Stimulated activated CD4-positive, alpha-beta T cell treated with anti-CD3 and anti-CD28 coated beads, Interleukin-4, amount 100 ng/mL, for 24 hours (primary cell): ENCODE data around the gene SPATA31C1.
"Not testable (repeated sequence)": the region's sequence is repeated elsewhere in the genome, so short reads cannot be mapped to it uniquely, and the experiment has no call there.

Experiments
- DNase-seq: peaks from one replicate; pipeline ENCODE4 v3.0.0-alpha.2; 2020

The SPATA31C1 gene

GRCh38 chr9:87887661-87888480 is 29.9 kb upstream of the SPATA31C1 start:
- no peak for DNase-seq

DNA sequence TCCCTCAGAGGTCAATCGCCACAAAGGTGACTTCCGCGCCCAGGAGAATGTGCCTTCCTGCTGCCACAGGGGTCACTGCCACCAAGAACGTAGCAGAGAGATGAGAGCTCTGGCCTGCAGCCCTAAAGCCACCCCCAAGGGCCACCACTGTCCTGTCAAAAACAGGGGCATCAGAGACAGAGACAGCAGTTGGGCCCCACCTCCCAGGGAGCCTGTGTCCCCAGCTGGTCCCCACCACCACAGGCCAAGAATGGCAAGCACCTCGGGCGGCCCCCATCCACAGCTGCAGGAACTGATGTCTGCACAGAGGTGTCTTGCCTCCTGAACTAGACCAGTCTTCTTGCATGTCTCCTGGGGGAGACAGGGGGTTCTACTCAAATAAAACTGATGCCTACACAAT is 29.3 kb upstream of the SPATA31C1 start:
- DNase-seq: no peak

DNA sequence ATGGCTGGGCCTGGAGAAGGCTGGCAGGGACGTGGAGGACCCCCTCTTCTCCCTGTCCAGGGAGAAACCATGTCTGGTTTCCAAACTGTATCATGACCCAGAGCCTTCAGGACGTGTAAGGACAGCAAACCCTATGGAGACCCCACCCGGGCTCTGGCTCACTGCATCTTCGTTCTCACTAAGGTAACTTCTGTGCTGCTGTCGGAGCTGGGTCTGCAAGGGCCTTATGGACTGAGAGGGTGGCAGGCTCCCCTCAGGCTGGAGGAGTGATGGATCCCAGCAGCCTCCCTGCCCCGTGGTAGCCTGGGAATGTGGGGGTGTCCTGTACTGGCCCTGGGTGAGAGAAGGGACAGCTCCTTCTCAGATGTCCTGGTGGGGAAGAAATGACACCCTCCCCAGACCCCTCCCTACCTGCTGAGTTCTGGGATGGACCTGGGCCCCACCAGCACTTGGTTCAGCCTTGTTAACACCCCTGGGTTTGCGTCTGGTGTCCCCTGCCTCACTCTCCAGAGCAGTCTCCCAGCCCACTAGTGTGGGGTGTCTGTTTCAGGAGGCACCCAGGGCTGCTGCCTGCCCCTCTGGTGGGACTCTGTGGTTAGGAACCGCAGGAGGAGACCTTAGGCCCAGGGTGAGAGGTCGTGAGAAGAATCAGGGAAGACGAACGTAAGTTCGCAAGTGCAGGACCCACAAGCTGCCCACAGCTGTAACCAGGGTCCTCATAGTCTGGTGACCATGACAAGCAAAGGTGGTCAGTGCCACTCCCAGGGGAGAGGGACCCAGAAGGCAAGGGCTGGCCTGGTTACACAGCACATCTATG is 28.5 kb upstream of the SPATA31C1 start:
- DNase-seq: no peak

GRCh38 chr9:87889882-87890252 is 27.9 kb upstream of the SPATA31C1 start:
- no peak for DNase-seq

- DNase-seq: no peak
These were observed 26.9 kb upstream of the SPATA31C1 start for GRCh38 chr9:87890837-87891236.

GRCh38 chr9:87891754-87892153 is 26.0 kb upstream of the SPATA31C1 start:
- DNase-seq: no peak

DNA sequence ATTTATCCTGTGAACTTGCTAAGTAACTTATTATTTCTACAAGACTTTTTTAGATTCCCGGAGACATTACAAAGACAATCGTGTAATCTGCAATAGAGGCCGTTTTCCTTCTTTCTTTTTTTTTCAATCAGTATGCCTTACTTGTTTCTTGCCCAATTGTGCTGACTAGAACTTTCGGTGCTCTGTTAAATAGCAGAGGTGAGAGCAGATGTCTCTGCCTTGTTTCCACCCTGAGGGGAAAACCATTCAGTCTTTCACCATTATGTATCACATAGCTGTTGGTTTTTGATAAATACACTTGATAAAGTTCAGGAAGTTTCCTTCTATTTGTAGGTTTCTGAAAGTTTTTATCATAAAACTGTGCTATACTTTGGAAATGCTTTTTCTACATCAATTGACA is 24.8 kb upstream of the SPATA31C1 start:
- no peak for DNase-seq

DNA sequence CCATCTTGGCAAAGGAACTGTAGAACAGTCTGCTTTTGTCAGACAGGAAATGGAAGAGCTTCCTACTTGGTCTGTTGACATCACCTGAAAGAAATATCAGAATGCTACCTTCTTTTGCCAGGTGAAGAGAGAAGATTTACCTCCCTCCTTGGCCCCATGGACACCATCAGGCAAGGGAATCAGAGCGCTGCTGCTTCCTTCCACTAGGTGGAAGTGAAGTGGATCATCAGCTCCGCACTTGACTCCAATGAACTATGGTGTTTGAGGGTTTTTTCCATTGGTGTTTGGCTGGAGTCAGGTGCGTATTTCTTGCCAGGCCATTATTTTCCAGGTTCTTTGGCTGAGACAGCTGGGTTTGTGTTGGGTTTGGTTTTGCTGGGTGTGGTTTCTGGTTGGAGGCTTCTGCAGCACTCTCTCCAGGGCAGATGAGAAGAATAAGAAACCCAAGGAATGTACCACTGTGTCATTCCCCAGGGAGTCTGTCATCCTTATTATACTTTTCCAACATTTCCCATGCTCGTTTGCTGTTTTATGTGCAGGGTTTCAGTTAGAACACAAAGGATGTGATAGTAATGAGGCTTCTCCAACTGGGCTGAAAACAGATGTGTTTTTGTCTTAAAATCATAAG is 22.6 kb upstream of the SPATA31C1 start:
- no peak for DNase-seq

DNA sequence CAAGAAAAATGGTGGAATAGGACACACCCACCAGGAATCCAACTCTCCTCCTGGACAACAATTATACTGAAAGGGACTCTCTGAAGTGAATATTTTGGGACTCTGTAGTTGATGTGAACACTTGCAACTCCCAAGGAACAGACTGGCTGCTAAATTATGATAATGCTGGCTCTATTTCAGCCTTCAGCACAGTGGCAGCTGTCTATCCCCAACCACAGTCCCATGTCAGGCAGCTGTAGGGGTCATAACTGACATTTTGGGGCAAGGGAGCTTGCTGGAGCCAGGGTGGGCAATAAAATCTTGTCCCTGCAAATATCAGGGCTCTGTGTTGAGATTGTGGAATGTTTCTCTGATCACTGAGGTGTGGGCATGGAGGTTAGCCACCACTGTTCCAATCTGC is 20.9 kb upstream of the SPATA31C1 start:
- DNase-seq: no peak

DNA sequence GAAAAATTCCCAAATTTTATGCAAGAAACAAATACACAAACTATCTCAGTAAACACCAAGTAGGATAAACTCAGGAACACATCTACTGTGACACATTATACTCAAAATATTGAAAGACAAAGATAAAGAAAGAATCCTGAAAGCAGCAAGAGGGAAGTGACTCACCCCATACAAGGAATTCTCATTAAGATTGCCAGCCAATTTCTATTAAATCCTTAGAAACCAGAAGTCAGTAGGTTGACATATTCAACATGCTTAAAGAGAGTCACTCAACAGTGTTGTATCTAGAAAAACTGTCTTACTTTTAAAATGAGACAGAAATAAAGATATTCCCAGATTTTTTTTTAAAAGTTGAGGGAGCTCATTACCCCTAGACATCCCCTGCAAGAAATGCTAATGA is 19.6 kb upstream of the SPATA31C1 start:
- no peak for DNase-seq

- not testable (repeated sequence) for DNase-seq
These were observed 15.4 kb upstream of the SPATA31C1 start for GRCh38 chr9:87902371-87902770.

GRCh38 chr9:87909310-87910041 is 8.3 kb upstream of the SPATA31C1 start:
- no peak for DNase-seq

DNA sequence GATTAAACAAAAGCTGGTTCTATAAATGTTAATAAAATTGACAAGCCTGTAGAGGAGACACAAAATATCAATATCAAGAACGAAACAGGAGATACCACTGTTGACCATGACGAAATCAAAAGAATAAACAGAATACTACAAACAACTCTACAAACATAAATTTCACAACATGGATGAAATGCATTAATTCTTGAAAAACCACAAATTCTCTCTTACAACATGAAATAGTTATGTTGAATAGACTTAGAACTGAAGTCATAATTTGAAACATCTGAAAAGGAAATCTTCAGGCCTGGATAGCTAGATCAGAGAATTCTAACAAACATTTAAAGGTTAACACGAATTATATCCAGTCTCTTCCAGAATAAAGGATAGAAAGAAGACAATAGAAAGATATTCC is 6.9 kb upstream of the SPATA31C1 start:
- DNase-seq: no peak

DNA sequence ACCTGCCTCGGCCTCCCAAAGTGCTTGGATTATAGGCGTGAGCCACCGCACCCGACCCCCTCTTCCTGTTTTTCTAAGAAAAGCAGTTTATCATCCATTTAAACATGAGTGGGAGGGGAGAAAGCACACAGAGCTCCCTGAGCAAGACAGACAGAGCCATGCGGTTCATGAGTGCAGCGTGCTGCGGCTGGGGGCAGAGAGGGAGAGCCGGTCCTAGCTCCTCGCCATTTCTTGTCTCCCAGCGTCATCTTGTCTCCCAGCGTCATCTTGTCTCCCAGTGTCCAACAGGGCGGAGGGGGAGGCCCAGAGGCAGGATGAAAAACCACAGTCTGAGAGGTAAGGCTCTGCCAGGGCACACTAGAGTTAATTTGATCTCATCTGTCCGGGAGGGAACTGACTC is 1.3 kb downstream of the SPATA31C1 start:
- not testable (repeated sequence) for DNase-seq

GRCh38 chr9:87921561-87921960 is 3.8 kb downstream of the SPATA31C1 start:
- not testable (repeated sequence) for DNase-seq

DNA sequence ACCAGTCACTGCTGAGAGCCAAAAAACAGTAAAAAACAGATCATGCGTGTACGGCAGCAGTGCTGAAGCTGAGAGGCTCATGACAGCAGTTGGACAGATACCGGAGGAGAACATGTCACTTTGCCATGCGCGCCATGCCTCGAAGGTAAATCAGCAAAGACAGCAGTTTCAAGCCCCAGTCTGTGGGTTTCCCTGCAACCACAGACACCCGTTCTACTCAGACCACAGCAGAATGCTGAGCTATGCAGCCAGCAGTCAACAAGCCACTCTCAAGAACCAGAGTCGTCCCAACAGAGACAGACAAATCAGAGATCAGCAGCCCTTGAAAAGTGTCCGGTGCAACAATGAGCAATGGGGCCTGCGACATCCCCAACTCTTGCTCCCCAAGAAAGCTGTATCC is 5.2 kb downstream of the SPATA31C1 start:
- DNase-seq: peak; percentile 9

- DNase-seq: not testable (repeated sequence)
These were observed 7.1 kb downstream of the SPATA31C1 start for GRCh38 chr9:87924851-87925250.

DNA sequence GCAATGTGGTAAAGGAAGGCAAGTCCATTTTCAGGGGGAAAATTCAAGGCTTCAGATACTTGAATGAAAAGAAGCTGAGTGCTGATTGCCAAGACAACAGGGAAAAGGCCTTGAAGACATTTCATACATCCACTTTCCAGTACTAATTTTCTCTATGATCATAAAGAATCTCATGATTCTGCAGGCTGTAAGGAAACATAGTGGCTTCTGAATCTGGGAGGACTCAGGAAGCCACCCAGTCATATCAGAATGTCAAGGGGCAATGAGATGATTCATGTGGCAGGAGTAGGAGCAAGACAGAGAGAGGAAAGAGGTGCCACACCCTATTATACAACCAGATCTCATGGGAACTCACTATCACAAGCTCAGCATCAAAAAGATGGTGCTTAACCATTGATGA is 11.4 kb downstream of the SPATA31C1 start:
- DNase-seq: not testable (repeated sequence)

DNA sequence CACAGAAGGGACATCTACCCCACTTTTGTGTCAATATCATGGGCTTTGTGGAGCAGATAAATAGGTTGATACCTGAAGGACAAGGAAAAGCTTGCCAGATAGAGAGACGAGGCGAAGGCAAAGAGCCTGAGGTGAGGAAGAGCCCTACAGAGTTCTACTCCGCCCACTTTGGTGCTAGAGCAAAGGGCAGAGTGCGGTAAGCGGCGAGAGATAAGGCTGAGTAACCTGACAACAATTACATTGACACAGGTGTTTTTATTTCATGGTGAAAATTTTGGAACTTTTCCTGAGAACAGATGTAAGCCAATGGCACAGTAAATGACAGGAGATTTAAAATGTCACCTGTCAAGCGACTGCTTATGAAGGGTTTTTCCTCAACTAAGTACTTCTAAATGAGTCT is 16.7 kb downstream of the SPATA31C1 start:
- DNase-seq: not testable (repeated sequence)

DNA sequence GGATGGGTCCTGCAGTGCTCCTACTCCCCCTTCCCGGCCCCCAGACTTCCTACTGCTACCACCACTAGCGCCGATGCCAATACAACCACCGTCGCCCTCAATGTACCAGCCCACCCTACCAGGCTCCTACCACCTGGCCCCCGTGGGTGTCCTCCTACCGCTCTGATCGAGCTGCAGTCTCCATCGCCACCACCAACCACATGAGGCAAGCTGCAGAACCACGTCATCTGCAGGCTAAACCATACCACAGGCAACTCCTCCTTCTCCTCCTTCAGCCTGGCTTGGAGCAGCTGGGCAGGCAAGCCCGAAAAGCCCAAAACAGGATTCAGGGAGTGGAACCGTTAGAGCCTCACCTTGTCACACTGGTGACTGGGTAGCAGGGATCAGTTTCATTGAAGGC is 19.6 kb downstream of the SPATA31C1 start:
- DNase-seq: not testable (repeated sequence)

DNA sequence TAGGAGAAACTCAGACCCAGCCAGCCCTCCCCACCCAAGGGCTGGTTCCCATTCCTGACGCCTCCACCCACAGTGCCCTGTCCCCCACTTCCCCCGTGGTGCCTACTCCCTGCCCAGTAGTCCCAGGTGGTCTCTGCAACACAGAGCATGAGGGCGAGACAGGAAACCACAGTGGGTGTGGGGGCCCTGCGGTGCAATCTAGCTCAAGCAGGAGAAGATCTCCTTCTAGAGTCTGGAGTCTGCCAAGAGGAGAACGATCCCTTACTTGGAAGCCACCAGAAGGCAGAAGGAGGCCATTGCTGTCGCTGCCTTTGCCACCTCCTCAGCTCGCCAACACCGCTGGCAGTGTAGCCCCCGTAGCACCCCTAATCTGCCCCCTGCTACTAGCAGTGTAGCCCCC is 20.2 kb downstream of the SPATA31C1 start:
- not testable (repeated sequence) for DNase-seq

DNA sequence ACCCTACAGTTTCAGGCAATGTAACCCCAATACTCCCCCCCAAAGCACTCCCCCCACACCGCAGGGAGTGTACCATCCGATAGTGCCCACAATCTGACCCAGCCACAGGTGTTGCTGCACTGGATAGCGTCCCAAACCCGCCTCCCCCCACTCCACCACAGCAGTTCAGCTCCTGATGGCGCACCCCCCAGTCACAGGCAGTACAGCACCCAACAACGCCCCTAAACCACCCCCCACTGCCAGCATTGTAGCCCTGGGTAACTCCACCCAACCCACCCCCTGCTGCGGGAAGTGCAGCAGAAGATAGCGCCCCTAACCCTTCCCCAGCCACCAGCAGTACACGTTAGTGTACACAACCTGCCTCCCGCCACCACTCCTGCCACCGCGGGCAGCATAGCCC is 20.6 kb downstream of the SPATA31C1 start:
- DNase-seq: not testable (repeated sequence)

DNA sequence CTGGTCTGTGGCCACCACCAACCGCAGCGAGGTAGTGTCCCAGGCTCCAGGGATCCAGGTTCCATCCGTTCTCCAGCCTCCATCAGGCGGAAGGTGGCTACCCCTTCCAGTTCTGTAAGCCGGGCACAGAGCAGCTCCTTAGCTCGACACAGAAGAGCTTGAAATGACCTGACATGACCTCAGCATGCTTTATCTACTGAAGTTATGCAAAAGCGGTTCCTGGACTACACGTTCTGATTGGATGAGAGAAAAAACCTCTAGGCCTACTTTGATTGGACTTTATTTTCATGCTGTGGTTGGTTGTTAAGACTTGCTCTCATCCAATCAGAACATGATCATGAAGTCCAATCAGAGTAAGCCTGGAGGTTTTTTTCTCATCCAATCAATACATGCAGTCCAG is 21.3 kb downstream of the SPATA31C1 start:
- not testable (repeated sequence) for DNase-seq
